Mesothelial cell of epicardium (in vitro differentiated cells): ENCODE results near the gene VAT1L. TPM values are rescaled to one million over a fixed set of nuclear protein-coding genes. Genes with fewer than 3 reads are reported as not detected.

Experiments used
- DNase-seq, 2 experiments: peaks; one replicate each; pipeline ENCODE4 v3.0.0; 2021; ENCODE audit warnings: low spot score in 2 of 2; ENCODE audit not compliant: unreplicated experiment in 2 of 2
- H3K27ac Mint-ChIP-seq: 2 replicates; pipeline ENCODE4 v1.8.0; 2021; ENCODE audit warnings: mixed read lengths
- H3K27me3 Mint-ChIP-seq: 2 replicates; pipeline ENCODE4 v1.8.0; 2021; ENCODE audit warnings: low read depth, mixed read lengths
- H3K36me3 Mint-ChIP-seq: 2 replicates; pipeline ENCODE4 v1.8.0; 2021; ENCODE audit warnings: mixed read lengths
- H3K4me1 Mint-ChIP-seq: 2 replicates; pipeline ENCODE4 v1.8.0; 2021; ENCODE audit warnings: mixed read lengths
- H3K4me3 Mint-ChIP-seq: 2 replicates; pipeline ENCODE4 v1.8.0; 2021; ENCODE audit warnings: mild to moderate bottlenecking, moderate library complexity, mixed read lengths
- H3K9me3 Mint-ChIP-seq: 2 replicates; pipeline ENCODE4 v1.8.0; 2021; ENCODE audit warnings: mixed read lengths
- total RNA-seq: library from RNA; stranded (reverse); gene quantifications from 3 replicates; pipeline ENCODE4 v1.2.1, GENCODE V29; 2021
- TF ChIP-seq, protein P1 (sequence below): fragments of 200-600 bp; sonication (generic); IDR thresholded peaks from one replicate; pipeline ENCODE4 v1.5.0; 2021; ENCODE audit warnings: antibody characterized with exemption; ENCODE audit not compliant: unreplicated experiment

The VAT1L gene
- total RNA-seq, 1 donor from 2014 or later, result 6.3 TPM

DNA sequence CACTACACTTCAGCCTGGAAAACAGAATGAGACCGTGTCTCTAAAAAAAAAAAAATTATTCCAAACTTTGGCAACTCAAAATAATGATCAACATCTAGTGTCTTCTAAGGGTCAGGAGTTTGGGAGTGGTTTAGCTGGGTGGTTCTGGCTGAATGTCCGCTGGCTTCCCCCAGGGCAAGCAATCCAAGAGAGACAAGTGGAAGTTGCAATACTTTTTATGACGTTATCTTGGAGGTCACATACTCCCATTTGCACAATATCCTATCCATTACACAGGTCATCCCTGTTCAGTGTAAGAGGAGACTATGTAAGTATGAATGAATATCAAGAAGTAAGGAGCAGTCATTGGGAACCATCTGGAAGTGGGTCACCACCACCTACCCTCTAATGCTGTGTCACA is 218.8 kb downstream of the VAT1L start:
- DNase-seq, result no peak
- Mint-ChIP-seq H3K36me3 (no peaks in the 10 kb centered on the region), H3K27me3 (peaks cover 9% of the 10 kb centered on the region), H3K9me3 (no peaks in the 10 kb centered on the region), H3K4me1 (peaks cover 4% of the 10 kb centered on the region), H3K4me3 (no peak overlapping the region), H3K27ac (no peak overlapping the region)
- TF ChIP-seq, protein P1, sequence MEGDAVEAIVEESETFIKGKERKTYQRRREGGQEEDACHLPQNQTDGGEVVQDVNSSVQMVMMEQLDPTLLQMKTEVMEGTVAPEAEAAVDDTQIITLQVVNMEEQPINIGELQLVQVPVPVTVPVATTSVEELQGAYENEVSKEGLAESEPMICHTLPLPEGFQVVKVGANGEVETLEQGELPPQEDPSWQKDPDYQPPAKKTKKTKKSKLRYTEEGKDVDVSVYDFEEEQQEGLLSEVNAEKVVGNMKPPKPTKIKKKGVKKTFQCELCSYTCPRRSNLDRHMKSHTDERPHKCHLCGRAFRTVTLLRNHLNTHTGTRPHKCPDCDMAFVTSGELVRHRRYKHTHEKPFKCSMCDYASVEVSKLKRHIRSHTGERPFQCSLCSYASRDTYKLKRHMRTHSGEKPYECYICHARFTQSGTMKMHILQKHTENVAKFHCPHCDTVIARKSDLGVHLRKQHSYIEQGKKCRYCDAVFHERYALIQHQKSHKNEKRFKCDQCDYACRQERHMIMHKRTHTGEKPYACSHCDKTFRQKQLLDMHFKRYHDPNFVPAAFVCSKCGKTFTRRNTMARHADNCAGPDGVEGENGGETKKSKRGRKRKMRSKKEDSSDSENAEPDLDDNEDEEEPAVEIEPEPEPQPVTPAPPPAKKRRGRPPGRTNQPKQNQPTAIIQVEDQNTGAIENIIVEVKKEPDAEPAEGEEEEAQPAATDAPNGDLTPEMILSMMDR, result no peak

DNA sequence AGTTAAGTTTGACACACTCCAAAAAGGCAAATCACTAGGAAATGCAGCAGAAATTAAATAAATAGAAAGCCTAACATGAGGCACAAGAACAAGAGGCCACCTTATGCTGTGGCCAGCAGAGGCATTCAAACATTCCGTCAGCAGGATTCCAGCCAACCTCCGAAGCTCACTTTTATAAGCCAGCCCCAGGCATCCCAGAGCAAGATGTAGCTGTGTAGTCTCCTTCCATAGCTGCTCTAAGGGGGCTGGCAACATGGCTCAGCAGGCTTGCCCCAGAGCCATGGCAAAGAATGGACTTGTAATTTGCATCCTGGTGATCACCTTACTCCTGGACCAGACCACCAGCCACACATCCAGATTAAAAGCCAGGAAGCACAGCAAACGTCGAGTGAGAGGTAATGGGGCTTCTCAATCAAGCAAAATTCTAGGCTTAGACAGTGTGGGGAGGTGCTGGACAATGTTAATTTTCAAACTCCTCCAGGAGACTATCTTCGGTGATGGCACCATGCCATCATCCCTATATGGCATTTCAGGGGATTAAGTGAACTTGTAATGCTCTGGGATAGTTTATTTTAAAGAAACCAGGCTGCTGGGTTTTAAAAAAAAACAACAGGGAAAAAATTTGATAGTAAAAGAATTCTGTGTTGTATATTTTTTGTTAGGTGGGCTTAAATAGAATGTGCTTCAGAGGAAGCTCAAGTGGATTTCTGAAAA is 234.1 kb downstream of the VAT1L start, which contains the start of gene CLEC3A:
TSS of gene CLEC3A (plus strand) at position 202 of the 714 bp plus-strand sequence. CDS start at position 281, 79 bp downstream.
- H3K36me3 Mint-ChIP-seq, result no peaks in the 10 kb centered on the region
- TF ChIP-seq, protein P1, result no peak
- no peak within 1 kb of the TSS for H3K27ac Mint-ChIP-seq
- H3K9me3 Mint-ChIP-seq, result no peaks in the 10 kb centered on the region
- no peak for DNase-seq
- no peak within 1 kb of the TSS for H3K4me3 Mint-ChIP-seq
- peaks cover 2% of the 10 kb centered on the region for H3K4me1 Mint-ChIP-seq
- peaks cover 40% of the 10 kb centered on the region for H3K27me3 Mint-ChIP-seq

DNA sequence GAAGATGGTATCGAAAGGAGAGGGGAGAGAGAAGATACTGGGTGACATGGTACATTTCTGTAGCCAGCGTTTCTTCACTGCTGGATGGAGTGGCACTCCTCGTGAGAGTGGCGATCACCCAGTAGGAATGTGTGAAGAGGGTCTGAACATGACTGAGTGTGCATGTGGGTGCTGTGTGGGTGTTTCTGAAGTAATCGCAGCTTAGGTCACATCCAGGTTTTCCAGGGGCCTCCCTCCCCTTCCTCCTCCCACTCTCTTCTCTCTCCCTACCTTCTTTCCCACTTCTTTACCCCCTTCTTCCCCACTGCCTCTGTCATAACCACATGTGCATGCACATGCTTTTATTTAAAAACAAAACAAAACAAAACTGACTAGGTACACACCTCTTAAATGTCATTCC is 235.8 kb downstream of the VAT1L start:
- Mint-ChIP-seq H3K4me1 (peaks cover 2% of the 10 kb centered on the region), H3K27ac (no peak overlapping the region), H3K27me3 (peaks cover 40% of the 10 kb centered on the region), H3K9me3 (no peaks in the 10 kb centered on the region), H3K4me3 (no peak overlapping the region), H3K36me3 (no peaks in the 10 kb centered on the region)
- TF ChIP-seq, protein P1, result no peak
- no peak for DNase-seq

DNA sequence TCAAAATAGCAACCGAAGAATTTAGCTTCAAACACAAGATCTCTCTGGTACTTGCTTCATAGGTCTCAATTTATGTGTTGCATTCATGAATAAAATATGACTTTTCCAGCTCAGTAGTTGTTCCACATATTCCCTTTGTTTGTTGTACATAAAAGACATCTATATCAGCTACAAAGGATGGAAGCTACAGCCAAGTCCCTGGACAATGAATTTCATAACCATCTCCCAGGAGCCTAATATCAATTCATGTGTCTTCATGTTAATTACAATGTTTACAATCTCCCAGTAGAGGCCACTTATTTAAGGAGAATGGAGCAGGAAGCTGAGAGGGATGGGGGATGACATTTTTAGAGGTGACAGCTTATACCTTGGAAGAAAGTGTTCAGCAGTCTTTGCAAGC is 237.3 kb downstream of the VAT1L start:
- H3K27ac Mint-ChIP-seq, result no peak overlapping the region
- TF ChIP-seq, protein P1, result no peak
- H3K9me3 Mint-ChIP-seq, result no peaks in the 10 kb centered on the region
- H3K4me3 Mint-ChIP-seq, result no peak overlapping the region
- H3K36me3 Mint-ChIP-seq, result no peaks in the 10 kb centered on the region
- peaks cover 38% of the 10 kb centered on the region for H3K27me3 Mint-ChIP-seq
- no peak for DNase-seq
- peaks cover 2% of the 10 kb centered on the region for H3K4me1 Mint-ChIP-seq

DNA sequence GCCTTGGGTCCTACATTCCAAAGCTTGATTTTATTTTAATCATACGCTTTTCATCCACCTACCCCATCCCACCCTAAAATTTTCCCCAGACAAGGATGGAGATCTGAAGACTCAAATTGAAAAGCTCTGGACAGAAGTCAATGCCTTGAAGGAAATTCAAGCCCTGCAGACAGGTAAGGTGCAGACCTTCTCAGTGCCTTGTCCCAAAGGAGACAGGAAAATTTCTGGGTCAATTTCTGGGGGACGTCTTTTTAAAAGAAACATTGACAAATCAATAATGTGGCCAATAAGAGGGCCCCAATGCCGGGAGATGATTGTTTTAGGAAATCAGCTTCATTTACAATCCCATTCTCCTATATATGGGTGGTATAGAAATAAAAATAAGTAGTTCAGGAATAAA is 239.7 kb downstream of the VAT1L start:
- no peaks in the 10 kb centered on the region for H3K9me3 Mint-ChIP-seq
- TF ChIP-seq, protein P1, result no peak
- no peak for DNase-seq
- no peaks in the 10 kb centered on the region for H3K4me1 Mint-ChIP-seq
- no peak overlapping the region for H3K4me3 Mint-ChIP-seq
- peaks cover 39% of the 10 kb centered on the region for H3K27me3 Mint-ChIP-seq
- H3K36me3 Mint-ChIP-seq, result no peaks in the 10 kb centered on the region
- H3K27ac Mint-ChIP-seq, result no peak overlapping the region

Other genes with a start within 250 kb of the VAT1L start
- gene NUDT7, start 66.0 kb upstream of the VAT1L start, total RNA-seq, result 6.4 to 7.5 TPM (median 6.8 TPM) in 3 replicates
- not detected in 3 replicates for gene CLEC3A, start 234.0 kb downstream of the VAT1L start, total RNA-seq